Endothelial cell of umbilical vein (primary cell): Measurements from ENCODE around the gene RTN3. TPM values are rescaled to one million over a fixed set of nuclear protein-coding genes. Genes with fewer than 3 reads are reported as not detected.

ENCODE experiments used
- BruUV-seq: library from RNA; stranded (reverse); fragments of 400-500 nt; replicated peaks from 2 replicates; lab custom pipeline; 2021; lab: Mats Ljungman, UMichigan
- CTCF ChIA-PET: fragments of 300-600, 350-600 bp; sonication (Branson Sonifier 250); formaldehyde crosslinking; loops from one replicate; lab custom pipeline; 2021; ENCODE audit warnings: antibody characterized with exemption, inconsistent platforms; lab: Charles Lee
- POLR2A ChIA-PET: fragments of 300-600, 350-600 bp; sonication (Branson Sonifier 250); formaldehyde crosslinking; loops from one replicate; lab custom pipeline; 2021; ENCODE audit warnings: antibody characterized with exemption, inconsistent platforms; lab: Charles Lee
- DNase-seq: peaks from one replicate; pipeline ENCODE4 v3.0.0-alpha.2; 2011; ENCODE audit warnings: low read depth, low spot score
- FAIRE-seq: peaks from 2 replicates; lab custom pipeline; 2011; peaks lifted over from hg19 to GRCh38; lab: Jason Lieb, UNC
- H2AFZ ChIP-seq: 2 replicates; pipeline ENCODE4 v1.6.0; 2012; ENCODE audit warnings: low read depth, low read length, control low read depth, inconsistent platforms
- H3K27ac ChIP-seq: 2 replicates; pipeline ENCODE4 v1.5.1; 2011; ENCODE audit warnings: low read depth, mild to moderate bottlenecking, control low read depth, low read length, moderate library complexity; ENCODE audit not compliant: insufficient read depth
- H3K27me3 ChIP-seq, 2 experiments: 2 replicates each; pipeline versions ENCODE4 v1.6.0 to v1.6.1; 2011; ENCODE audit warnings: low read length in 2 of 2, mixed read lengths in 1 of 2; ENCODE audit not compliant: control insufficient read depth in 2 of 2, insufficient read depth in 2 of 2
- H3K36me3 ChIP-seq, 2 experiments: 2 replicates in 1 of 2; 3 replicates in 1 of 2; pipeline ENCODE4 v1.5.1; 2011; ENCODE audit warnings: low read length in 2 of 2, mild to moderate bottlenecking in 1 of 2, moderate library complexity in 1 of 2; ENCODE audit not compliant: control insufficient read depth in 2 of 2, insufficient read depth in 2 of 2; ENCODE audit errors: extremely low read depth in 1 of 2
- H3K4me1 ChIP-seq: 3 replicates; pipeline ENCODE4 v1.5.1; 2011; ENCODE audit warnings: mild to moderate bottlenecking, low read length; ENCODE audit not compliant: control insufficient read depth, insufficient read depth; ENCODE audit errors: extremely low read depth
- H3K4me2 ChIP-seq: 2 replicates; pipeline ENCODE4 v1.6.1; 2011; ENCODE audit warnings: low read length, control low read depth, mixed read lengths; ENCODE audit not compliant: insufficient read depth
- H3K4me3 ChIP-seq, 3 experiments: fragments of 200-600 bp in 1 of 3; sonication (generic), shearing (Covaris generic) in 1 of 3; replicated peaks in 1 of 3; 2 replicates each; pipeline ENCODE4 v1.5.1; 2011 to 2016; ENCODE audit warnings: control low read depth in 3 of 3, low read length in 3 of 3, mild to moderate bottlenecking in 2 of 3, inconsistent platforms in 1 of 3, low read depth in 1 of 3, moderate library complexity in 1 of 3; ENCODE audit not compliant: insufficient read depth in 1 of 3
- H3K79me2 ChIP-seq: 2 replicates; pipeline ENCODE4 v1.6.0; 2012; ENCODE audit warnings: low read length, inconsistent platforms; ENCODE audit not compliant: control insufficient read depth, insufficient read depth
- H3K9ac ChIP-seq: replicated peaks from 2 replicates; pipeline ENCODE3; 2011; ENCODE audit warnings: low read length, control low read depth; ENCODE audit not compliant: insufficient read depth; ENCODE audit errors: extremely low read depth
- H3K9me1 ChIP-seq: replicated peaks from 3 replicates; pipeline ENCODE4 v1.6.0; 2011; ENCODE audit warnings: mild to moderate bottlenecking, low read length; ENCODE audit not compliant: control insufficient read depth, insufficient read depth; ENCODE audit errors: extremely low read depth
- H3K9me3 ChIP-seq: replicated peaks from 2 replicates; pipeline ENCODE4 v1.5.1; 2012; ENCODE audit warnings: low read length, inconsistent platforms; ENCODE audit not compliant: control insufficient read depth, insufficient read depth
- H4K20me1 ChIP-seq: replicated peaks from 2 replicates; pipeline ENCODE3; 2011; ENCODE audit warnings: mild to moderate bottlenecking, low read length; ENCODE audit not compliant: control insufficient read depth, insufficient read depth; ENCODE audit errors: extremely low read depth
- EZH2 ChIP-seq: IDR thresholded peaks from 2 replicates; pipeline ENCODE4 v1.6.1; 2012; ENCODE audit warnings: borderline replicate concordance, low read depth, mild to moderate bottlenecking, moderate library complexity, low read length, inconsistent platforms; ENCODE audit not compliant: severe bottlenecking
- FOS ChIP-seq: IDR thresholded peaks from 2 replicates; pipeline ENCODE4 v1.6.1; 2011; ENCODE audit warnings: mild to moderate bottlenecking, low read length, moderate library complexity, borderline replicate concordance; ENCODE audit not compliant: insufficient read depth
- GATA2 ChIP-seq: IDR thresholded peaks from 2 replicates; pipeline ENCODE4 v1.7.0; 2011; ENCODE audit warnings: low read depth, mild to moderate bottlenecking, moderate library complexity, mixed read lengths, low read length; ENCODE audit not compliant: insufficient read length, insufficient read depth
- JUN ChIP-seq: IDR thresholded peaks from 2 replicates; pipeline ENCODE4 v1.6.1; 2011; ENCODE audit warnings: borderline replicate concordance, low read depth; ENCODE audit not compliant: insufficient read length, insufficient read depth
- MYC ChIP-seq: IDR thresholded peaks from one replicate; pipeline ENCODE4 v1.6.1; 2011; ENCODE audit warnings: mild to moderate bottlenecking, low read depth, low read length
- POLR2A ChIP-seq: IDR thresholded peaks from 2 replicates; pipeline ENCODE4 v1.6.1; 2012; ENCODE audit warnings: low read depth, mild to moderate bottlenecking, control low read depth, low read length
- POLR2AphosphoS5 ChIP-seq: IDR thresholded peaks from 2 replicates; pipeline ENCODE4 v1.6.1; 2012; ENCODE audit warnings: low read depth, mild to moderate bottlenecking, control low read depth, low read length, moderate library complexity; ENCODE audit not compliant: insufficient read depth
- dilution Hi-C: fragments of 300-500 bp; cut with MboI; formaldehyde crosslinking; loops from one replicate; pipeline ENCODE4 v1.15.0; 2019; ENCODE audit warnings: low sequenced_read_pairs; ENCODE audit not compliant: extremely low pct_ligation_motif_present
- intact Hi-C: fragments of 100-400 bp; cut with micrococcal nuclease; formaldehyde crosslinking; loops from one replicate; pipeline ENCODE4 v1.10.0; 2022
- polyA plus RNA-seq, 4 experiments: library from polyadenylated mRNA; depleted of rRNA in 3 of 4; stranded (reverse) in 3 of 4; unstranded in 1 of 4; fragments of >200 nt; gene quantifications; 2 replicates each; pipeline versions ENCODE4 v1.2.1 to v1.2.3, GENCODE V29; 2011 to 2012; ENCODE audit warnings: missing spikeins in 1 of 4
- total RNA-seq: library from RNA; stranded (reverse); gene quantifications from 2 replicates; pipeline ENCODE4 v1.2.3, GENCODE V29; 2021
- TF ChIP-seq, protein P1 (sequence below): IDR thresholded peaks from 2 replicates; pipeline ENCODE4 v1.6.1; 2011; ENCODE audit not compliant: insufficient read depth, insufficient read length
- TF ChIP-seq, protein P2 (sequence below), 2 donors: IDR thresholded peaks; 1 replicate in 1 of 2; 2 replicates in 1 of 2; pipeline ENCODE4 v1.5.1; 2011; ENCODE audit warnings: low read length in 2 of 2, mild to moderate bottlenecking in 2 of 2, moderate library complexity in 2 of 2, control low read depth in 1 of 2, inconsistent platforms in 1 of 2, low read depth in 1 of 2; ENCODE audit not compliant: insufficient read depth in 1 of 2; ENCODE audit errors: extremely low read depth in 1 of 2

RTN3 gene
- total and polyA plus RNA-seq, 2 donors (not counting 3 experiments of a cell fraction or from before 2014, with no cell fraction given) = 90.6 to 112 TPM

DNA sequence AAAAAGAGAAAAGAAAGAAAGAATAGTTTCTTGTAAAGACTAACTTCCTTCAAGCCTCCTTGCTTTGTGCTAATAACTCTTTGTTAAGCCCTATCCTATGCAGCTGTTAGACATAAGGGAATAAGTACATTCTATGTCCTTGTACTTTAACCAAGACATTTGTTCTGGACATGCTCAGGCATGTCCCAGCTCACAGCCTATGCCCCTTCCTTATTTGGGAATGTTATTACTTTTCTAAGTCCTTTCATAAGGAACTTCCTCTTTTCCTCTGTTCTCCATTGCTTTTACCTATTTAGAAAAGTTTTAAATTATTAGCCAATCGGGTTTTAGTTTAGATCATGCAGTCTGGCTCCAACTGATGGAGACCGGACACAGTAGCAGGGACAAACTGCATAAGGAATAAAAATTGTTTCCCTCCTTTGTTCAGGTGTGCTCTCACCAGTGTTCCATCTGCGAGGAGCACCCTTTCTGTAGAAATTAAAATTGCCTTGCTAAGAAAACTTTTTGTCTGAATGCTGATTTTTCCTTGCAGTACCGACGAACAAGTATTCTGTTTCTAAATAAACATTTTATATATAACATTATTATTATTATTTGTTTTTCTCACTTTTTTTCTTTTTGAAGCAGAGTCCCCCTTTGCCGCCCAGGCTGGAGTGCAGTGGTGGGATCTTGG, 110.3 kb downstream of the RTN3 start:
- Histone ChIP-seq H3K36me3 (no peaks in the 10 kb centered on the region), H3K4me3 (no peak overlapping the region), H3K9me3 (no peaks in the 10 kb centered on the region), H3K27ac (no peak overlapping the region), H3K79me2 (no peaks in the 10 kb centered on the region), H3K4me2 (no peak overlapping the region), H4K20me1 (no peaks in the 10 kb centered on the region), H3K9me1 (no peaks in the 10 kb centered on the region), H3K27me3 (no peaks in the 10 kb centered on the region), H3K9ac (no peak overlapping the region), H2AFZ (no peak overlapping the region), H3K4me1 (no peaks in the 10 kb centered on the region)
- BruUV-seq = no TSS peak
- dilution Hi-C loops (no loop called here), intact Hi-C loops (no loop called here)
- TF ChIP-seq, protein P1, sequence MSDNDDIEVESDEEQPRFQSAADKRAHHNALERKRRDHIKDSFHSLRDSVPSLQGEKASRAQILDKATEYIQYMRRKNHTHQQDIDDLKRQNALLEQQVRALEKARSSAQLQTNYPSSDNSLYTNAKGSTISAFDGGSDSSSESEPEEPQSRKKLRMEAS = no peak
- TF ChIP-seq, protein P2, sequence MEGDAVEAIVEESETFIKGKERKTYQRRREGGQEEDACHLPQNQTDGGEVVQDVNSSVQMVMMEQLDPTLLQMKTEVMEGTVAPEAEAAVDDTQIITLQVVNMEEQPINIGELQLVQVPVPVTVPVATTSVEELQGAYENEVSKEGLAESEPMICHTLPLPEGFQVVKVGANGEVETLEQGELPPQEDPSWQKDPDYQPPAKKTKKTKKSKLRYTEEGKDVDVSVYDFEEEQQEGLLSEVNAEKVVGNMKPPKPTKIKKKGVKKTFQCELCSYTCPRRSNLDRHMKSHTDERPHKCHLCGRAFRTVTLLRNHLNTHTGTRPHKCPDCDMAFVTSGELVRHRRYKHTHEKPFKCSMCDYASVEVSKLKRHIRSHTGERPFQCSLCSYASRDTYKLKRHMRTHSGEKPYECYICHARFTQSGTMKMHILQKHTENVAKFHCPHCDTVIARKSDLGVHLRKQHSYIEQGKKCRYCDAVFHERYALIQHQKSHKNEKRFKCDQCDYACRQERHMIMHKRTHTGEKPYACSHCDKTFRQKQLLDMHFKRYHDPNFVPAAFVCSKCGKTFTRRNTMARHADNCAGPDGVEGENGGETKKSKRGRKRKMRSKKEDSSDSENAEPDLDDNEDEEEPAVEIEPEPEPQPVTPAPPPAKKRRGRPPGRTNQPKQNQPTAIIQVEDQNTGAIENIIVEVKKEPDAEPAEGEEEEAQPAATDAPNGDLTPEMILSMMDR (IDR thresholded peaks at IDR 0.05; ENCODE audit: extremely low read depth in 1 of 2, insufficient read depth in 1 of 2, low read depth in 1 of 2, low read length in 2 of 2) = no peak
- no peak for TF ChIP-seq JUN
- no peak for TF ChIP-seq POLR2A
- FAIRE-seq = no peak
- ChIA-PET CTCF (no interaction called here), POLR2A (no interaction called here)
- DNase-seq = no peak

DNA sequence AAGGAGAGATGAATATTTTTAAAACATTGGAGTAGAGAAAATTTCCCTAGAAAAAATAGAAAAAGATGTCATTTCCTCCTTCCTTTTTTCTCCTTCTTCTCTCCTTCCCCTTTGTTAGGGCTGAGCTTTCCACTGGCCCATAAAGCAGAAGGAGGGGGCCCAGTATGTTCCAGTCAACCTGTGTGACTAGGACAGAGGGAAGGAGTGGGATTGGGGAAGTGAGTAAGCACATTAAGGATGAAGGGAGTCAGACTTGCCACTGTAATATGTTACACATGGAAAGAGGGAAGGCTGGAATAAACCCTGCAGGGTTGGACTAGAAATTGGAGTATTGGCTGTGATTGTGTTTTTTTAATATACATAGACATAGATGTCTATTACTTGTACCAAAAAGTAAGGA, 111.9 kb downstream of the RTN3 start:
- no peak overlapping the region for H3K27ac ChIP-seq
- intact Hi-C loops = no loop called here

More for the DNA sequence above, 111.9 kb downstream of the RTN3 start:
- H3K4me3 ChIP-seq = no peak overlapping the region
- ChIA-PET CTCF (no interaction called here), POLR2A (no interaction called here)
- no peak for FAIRE-seq
- no peak overlapping the region for H2AFZ ChIP-seq
- no peaks in the 10 kb centered on the region for H3K27me3 ChIP-seq
- no peak overlapping the region for H3K9ac ChIP-seq
- no peaks in the 10 kb centered on the region for H3K4me1 ChIP-seq
- no peak overlapping the region for H3K4me2 ChIP-seq
- no peaks in the 10 kb centered on the region for H4K20me1 ChIP-seq
- no peaks in the 10 kb centered on the region for H3K9me3 ChIP-seq
- no peak for DNase-seq
- H3K9me1 ChIP-seq = no peaks in the 10 kb centered on the region
- H3K36me3 ChIP-seq = no peaks in the 10 kb centered on the region
- no peak for TF ChIP-seq EZH2
- TF ChIP-seq, protein P2 (IDR thresholded peaks at IDR 0.05; ENCODE audit: extremely low read depth in 1 of 2, insufficient read depth in 1 of 2, low read depth in 1 of 2, low read length in 2 of 2) = no peak
- TF ChIP-seq MYC = no peak
- TF ChIP-seq POLR2AphosphoS5 = no peak
- TF ChIP-seq GATA2 = no peak
- TF ChIP-seq JUN = no peak
- TF ChIP-seq FOS = no peak
- TF ChIP-seq, protein P1 = no peak
- TF ChIP-seq POLR2A = no peak
- no TSS peak for BruUV-seq
- H3K79me2 ChIP-seq = no peaks in the 10 kb centered on the region
- dilution Hi-C loops = no loop called here
